B cell (primary cell): ENCODE results near the gene DIS3L2. TPM values are rescaled to one million over a fixed set of nuclear protein-coding genes. Genes with fewer than 3 reads are reported as not detected.

Experiments
- ATAC-seq: fragments of 200-7000 bp; cut with Tn5 transposase; one replicate; pipeline ENCODE4 v1.10.0; 2021; ENCODE audit warnings: low read depth, mild to moderate bottlenecking, moderate number of reproducible peaks, moderate library complexity
- CTCF ChIA-PET: fragments of 350-600 bp; sonication (Branson Sonifier 250); formaldehyde crosslinking; loops from one replicate; lab custom pipeline; 2021; ENCODE audit warnings: antibody characterized with exemption, inconsistent platforms; lab: Charles Lee
- POLR2A ChIA-PET: fragments of 350-600 bp; sonication (Branson Sonifier 250); formaldehyde crosslinking; loops from one replicate; lab custom pipeline; 2021; ENCODE audit warnings: antibody characterized with exemption; lab: Charles Lee
- DNase-seq: peaks from one replicate; pipeline ENCODE4 v3.0.0; 2013
- H2AFZ ChIP-seq: 2 replicates; pipeline ENCODE4 v1.6.1; 2012; ENCODE audit warnings: mild to moderate bottlenecking, low read depth, low read length; ENCODE audit not compliant: insufficient read depth, poor library complexity, severe bottlenecking
- H3K27ac ChIP-seq, 2 donors: 1 replicate in 1 of 2; 2 replicates in 1 of 2; pipeline ENCODE4 v1.5.1; 2012 to 2013; ENCODE audit warnings: low read length in 2 of 2, mild to moderate bottlenecking in 2 of 2, moderate library complexity in 1 of 2
- H3K27me3 ChIP-seq, 4 experiments: fragments of 200-600 bp in 1 of 4; sonication (generic) in 1 of 4; replicated peaks in 1 of 4; 1 replicate in 2 of 4; 2 replicates in 2 of 4; pipeline versions ENCODE4 v1.6.1 to v1.7.0; 2013 to 2016; ENCODE audit warnings: low read length in 3 of 4, mild to moderate bottlenecking in 2 of 4, mixed read lengths in 1 of 4, moderate library complexity in 1 of 4; ENCODE audit not compliant: insufficient read depth in 4 of 4, control insufficient read depth in 3 of 4; ENCODE audit errors: control extremely low read depth in 1 of 4
- H3K36me3 ChIP-seq, 2 experiments: replicated peaks in 1 of 2; 1 replicate in 1 of 2; 2 replicates in 1 of 2; pipeline versions ENCODE4 v1.6.1 to v1.7.1; 2013; ENCODE audit warnings: low read length in 1 of 2; ENCODE audit not compliant: insufficient read depth in 2 of 2, control insufficient read depth in 1 of 2; ENCODE audit errors: control extremely low read depth in 1 of 2, extremely low read depth in 1 of 2
- H3K4me1 ChIP-seq, 2 donors: fragments of 200-600 bp in 1 of 2; sonication (generic) in 1 of 2; 1 replicate in 1 of 2; 2 replicates in 1 of 2; pipeline versions ENCODE4 v1.5.1 to v1.6.1; 2013 to 2017; ENCODE audit warnings: low read length in 2 of 2; ENCODE audit not compliant: control insufficient read depth in 2 of 2, insufficient read depth in 2 of 2
- H3K4me2 ChIP-seq: replicated peaks from 2 replicates; pipeline ENCODE3; 2012; ENCODE audit warnings: mild to moderate bottlenecking, low read depth, low read length; ENCODE audit not compliant: poor library complexity, severe bottlenecking
- H3K4me3 ChIP-seq, 5 experiments: fragments of 200-600 bp in 1 of 5; sonication (generic) in 1 of 5; 1 replicate in 3 of 5; 2 replicates in 2 of 5; pipeline versions ENCODE4 v1.5.1 to v1.7.0; 2011 to 2016; ENCODE audit warnings: low read length in 4 of 5, mild to moderate bottlenecking in 4 of 5, low read depth in 2 of 5, control low read depth in 1 of 5, moderate library complexity in 1 of 5; ENCODE audit not compliant: insufficient read depth in 1 of 5; ENCODE audit errors: control extremely low read depth in 1 of 5, extremely low read depth in 1 of 5
- H3K79me2 ChIP-seq: fragments of 200-600 bp; sonication (generic); one replicate; pipeline ENCODE4 v1.6.0; 2016; ENCODE audit warnings: low read length; ENCODE audit not compliant: control insufficient read depth, insufficient read depth
- H3K9ac ChIP-seq: fragments of 200-600 bp; sonication (generic); 2 replicates; pipeline ENCODE4 v1.6.1; 2017; ENCODE audit warnings: mild to moderate bottlenecking, low read length, moderate library complexity
- H3K9me3 ChIP-seq, 3 donors: one replicate each; pipeline versions ENCODE4 v1.6.1 to v1.7.1; 2013; ENCODE audit warnings: low read length in 2 of 3; ENCODE audit not compliant: control insufficient read depth in 2 of 3, insufficient read depth in 1 of 3; ENCODE audit errors: control extremely low read depth in 1 of 3
- H4K20me1 ChIP-seq: 2 replicates; pipeline ENCODE4 v1.6.0; 2012; ENCODE audit warnings: mild to moderate bottlenecking, low read length; ENCODE audit not compliant: insufficient read depth, control insufficient read depth, poor library complexity, severe bottlenecking
- H3K27ac Mint-ChIP-seq: one replicate; pipeline ENCODE4 v1.8.0; 2021; ENCODE audit warnings: mixed read lengths
- H3K27me3 Mint-ChIP-seq: one replicate; pipeline ENCODE4 v1.8.0; 2021; ENCODE audit warnings: mixed read lengths
- H3K4me1 Mint-ChIP-seq: one replicate; pipeline ENCODE4 v1.8.0; 2021; ENCODE audit warnings: mixed read lengths
- H3K4me3 Mint-ChIP-seq: one replicate; pipeline ENCODE4 v1.8.0; 2021; ENCODE audit warnings: mixed read lengths
- H3K9me3 Mint-ChIP-seq: one replicate; pipeline ENCODE4 v1.8.0; 2022; ENCODE audit warnings: mixed read lengths; ENCODE audit not compliant: insufficient read depth
- CTCF ChIP-seq: fragments of 200-600 bp; IDR thresholded peaks from one replicate; pipeline ENCODE4 v1.8.0; 2022; ENCODE audit warnings: antibody characterized with exemption, mild to moderate bottlenecking
- EZH2 ChIP-seq: IDR thresholded peaks from 2 replicates; pipeline ENCODE4 v1.6.1; 2012; ENCODE audit warnings: borderline replicate concordance, low read depth, mild to moderate bottlenecking, moderate library complexity, low read length; ENCODE audit not compliant: insufficient read depth, poor library complexity, severe bottlenecking
- WGBS: methylation state at CpG from one replicate; pipeline ENCODE4 v1.1.5; 2013; ENCODE audit warnings: missing lambda C conversion rate; ENCODE audit not compliant: insufficient coverage; 5-methylcytosine and 5-hydroxymethylcytosine counted together
- intact Hi-C: fragments of 100-400 bp; cut with micrococcal nuclease; formaldehyde crosslinking; loops from one replicate; pipeline ENCODE4 v1.10.0; 2022
- polyA plus RNA-seq: library from polyadenylated mRNA; depleted of rRNA; stranded (reverse); fragments of >200 nt; gene quantifications from 2 replicates; pipeline ENCODE4 v1.2.3, GENCODE V29; 2012
- total RNA-seq, 2 donors: library from RNA; stranded (reverse); fragments of 120-200 nt in 1 of 2; gene quantifications; 1 replicate in 1 of 2; 2 replicates in 1 of 2; pipeline versions ENCODE4 v1.2.3 to v1.2.4, GENCODE V29; 2013 to 2022

The DIS3L2 gene
- total and polyA plus RNA-seq, 2 donors (not counting 1 experiment from before 2014, with no cell fraction given): 34.5 to 70.1 TPM

GRCh38 chr2:231919341-231920035, 42.0 kb upstream of the DIS3L2 start:
- no peaks in the 10 kb centered on the region for H3K9me3 Mint-ChIP-seq
- no peak for DNase-seq
- intact Hi-C loops: no loop called here
- H3K4me1 ChIP-seq: no peaks in the 10 kb centered on the region
- H3K4me3 ChIP-seq: no peak overlapping the region
- H3K9me3 ChIP-seq: peaks cover 0 to 3% (median 0%) of the 10 kb centered on the region in 3 donors
- ChIA-PET CTCF (interaction anchor here (1.1 to 1.5 kb wide), 2 partner anchors 13 to 17 kb away, joined by 4 read pairs; no protein-coding TSS in a partner anchor), POLR2A (no interaction called here)
- TF ChIP-seq EZH2 (no peak), CTCF (no peak)
- no peaks in the 10 kb centered on the region for H3K79me2 ChIP-seq
- H3K36me3 ChIP-seq: no peaks in the 10 kb centered on the region
- peaks cover 0 to 22% (median 4%) of the 10 kb centered on the region in 4 experiments for H3K27me3 ChIP-seq
- H3K4me2 ChIP-seq: no peak overlapping the region
- H4K20me1 ChIP-seq: no peaks in the 10 kb centered on the region
- no peak overlapping the region for H3K4me3 Mint-ChIP-seq
- H2AFZ ChIP-seq: no peak overlapping the region
- WGBS: 93% methylated on average over 15 of the region's 15 CpGs
- H3K27me3 Mint-ChIP-seq: peaks cover 15% of the 10 kb centered on the region
- H3K27ac Mint-ChIP-seq: no peak overlapping the region
- no peak for ATAC-seq
- peaks cover 4% of the 10 kb centered on the region for H3K4me1 Mint-ChIP-seq
- H3K27ac ChIP-seq: no peak overlapping the region
- H3K9ac ChIP-seq: no peak overlapping the region

GRCh38 chr2:231920366-231920765, 41.1 kb upstream of the DIS3L2 start:
- no peaks in the 10 kb centered on the region for H3K36me3 ChIP-seq
- H3K4me3 Mint-ChIP-seq: no peak overlapping the region
- no CpG with 5 or more reads among the region's 3 CpGs for WGBS
- H3K27me3 ChIP-seq: peaks cover 0 to 29% (median 10%) of the 10 kb centered on the region in 4 experiments
- ChIA-PET POLR2A (no interaction called here), CTCF (interaction anchor here (1.5 kb wide), 2 partner anchors 15 to 16 kb away, joined by 4 read pairs; no protein-coding TSS in a partner anchor)
- peaks cover 18% of the 10 kb centered on the region for H3K27me3 Mint-ChIP-seq
- no peak overlapping the region for H2AFZ ChIP-seq
- no peak overlapping the region for H3K27ac Mint-ChIP-seq
- DNase-seq (no peak), ATAC-seq (no peak)
- no peak overlapping the region for H3K4me2 ChIP-seq
- H3K9ac ChIP-seq: no peak overlapping the region
- intact Hi-C loops: no loop called here
- TF ChIP-seq CTCF (no peak), EZH2 (no peak)
- peaks cover 8 to 9% of the 10 kb centered on the region in 2 donors for H3K4me1 ChIP-seq
- peaks cover 10% of the 10 kb centered on the region for H3K4me1 Mint-ChIP-seq
- no peaks in the 10 kb centered on the region for H4K20me1 ChIP-seq
- peaks cover 0 to 7% (median 0%) of the 10 kb centered on the region in 3 donors for H3K9me3 ChIP-seq
- H3K4me3 ChIP-seq: no peak overlapping the region
- no peaks in the 10 kb centered on the region for H3K9me3 Mint-ChIP-seq
- H3K79me2 ChIP-seq: no peaks in the 10 kb centered on the region
- no peak overlapping the region for H3K27ac ChIP-seq
